HCT116 (cell line): ENCODE data around the gene ESPN. TPM values are rescaled to one million over a fixed set of nuclear protein-coding genes. Genes with fewer than 3 reads are reported as not detected.

Experiments used
- ATAC-seq: fragments of 200-7000 bp; cut with Tn5 transposase; 2 replicates; pipeline ENCODE4 v1.9.1; 2020; ENCODE audit warnings: mild to moderate bottlenecking, moderate library complexity
- BruUV-seq: library from RNA; stranded (reverse); fragments of 400-500 nt; replicated peaks from 2 replicates; lab custom pipeline; 2021; lab: Mats Ljungman, UMichigan
- CTCF ChIA-PET: fragments of 300-600 bp; sonication (Branson Sonifier 250); formaldehyde crosslinking; loops from one replicate; lab custom pipeline; 2021; ENCODE audit warnings: antibody characterized with exemption; lab: Charles Lee
- POLR2A ChIA-PET: fragments of 300-600, 350-600 bp; sonication (Branson Sonifier 250); formaldehyde crosslinking; loops from one replicate; lab custom pipeline; 2021; ENCODE audit warnings: antibody characterized with exemption; lab: Charles Lee
- RAD21 ChIA-PET, 2 experiments: fragments of 300-600 bp; sonication (Branson Sonifier 250); formaldehyde crosslinking; loops; one replicate each; lab custom pipeline; 2023; ENCODE audit warnings: low total read pairs in 2 of 2; ENCODE audit not compliant: uncharacterized antibody in 2 of 2, unreplicated experiment in 2 of 2, low non-redundant PET in 1 of 2; lab: Charles Lee
- DNase-seq: peaks from one replicate; pipeline ENCODE4 v3.0.0-alpha.2; 2010; ENCODE audit warnings: low read depth, low spot score
- H2AFZ ChIP-seq: fragments of 200-600 bp; shearing (Covaris generic), sonication (generic); 2 replicates; pipeline ENCODE4 v1.6.1; 2017; ENCODE audit warnings: low read depth, mixed run types, mixed read lengths, antibody characterized with exemption, low read length; ENCODE audit not compliant: poor library complexity, severe bottlenecking
- H3K27ac ChIP-seq: 2 replicates; pipeline ENCODE4 v1.5.1; 2012; ENCODE audit warnings: low read depth, low read length
- H3K27me3 ChIP-seq: fragments of 200-600 bp; sonication (generic); 2 replicates; pipeline ENCODE4 v1.6.1; 2016; ENCODE audit warnings: mixed run types, low read length, mixed read lengths; ENCODE audit not compliant: insufficient read depth
- H3K36me3 ChIP-seq, 2 experiments: fragments of 200-500 bp in 1 of 2; fragments of 200-600 bp in 1 of 2; sonication (Bioruptor generic) in 1 of 2; sonication (generic) in 1 of 2; 2 replicates each; pipeline versions ENCODE4 v1.5.1 to v1.6.1; 2014 to 2016; ENCODE audit warnings: low read length in 2 of 2, inconsistent platforms in 1 of 2, mixed read lengths in 1 of 2, mixed run types in 1 of 2; ENCODE audit not compliant: insufficient read depth in 2 of 2, control insufficient read depth in 1 of 2
- H3K4me1 ChIP-seq, 2 experiments: fragments of 200-600 bp in 1 of 2; sonication (generic) in 1 of 2; 2 replicates each; pipeline versions ENCODE4 v1.5.1 to v1.6.1; 2012 to 2017; ENCODE audit warnings: low read length in 2 of 2, inconsistent platforms in 1 of 2, mild to moderate bottlenecking in 1 of 2, mixed read lengths in 1 of 2, mixed run types in 1 of 2, moderate library complexity in 1 of 2; ENCODE audit not compliant: insufficient read depth in 2 of 2, control insufficient read depth in 1 of 2
- H3K4me2 ChIP-seq: fragments of 200-600 bp; sonication (generic); 2 replicates; pipeline ENCODE4 v1.6.1; 2017; ENCODE audit warnings: mixed run types, low read length, mixed read lengths
- H3K4me3 ChIP-seq, 2 experiments: fragments of 200-600 bp in 1 of 2; sonication (generic) in 1 of 2; replicated peaks in 1 of 2; 2 replicates each; pipeline ENCODE4 v1.5.1; 2011 to 2016; ENCODE audit warnings: low read length in 2 of 2, control low read depth in 1 of 2, low read depth in 1 of 2, mild to moderate bottlenecking in 1 of 2, mixed read lengths in 1 of 2, mixed run types in 1 of 2
- H3K79me2 ChIP-seq: fragments of 200-600 bp; sonication (generic); 2 replicates; pipeline ENCODE4 v1.6.1; 2017; ENCODE audit warnings: mild to moderate bottlenecking, mixed run types, low read length, moderate library complexity, mixed read lengths; ENCODE audit not compliant: insufficient read depth
- H3K9ac ChIP-seq: fragments of 200-600 bp; sonication (generic); 2 replicates; pipeline ENCODE4 v1.6.1; 2016; ENCODE audit warnings: low read length, mixed read lengths
- H3K9me2 ChIP-seq: fragments of 200-600 bp; sonication (generic), shearing (Covaris generic); 2 replicates; pipeline ENCODE4 v1.6.1; 2017; ENCODE audit warnings: mixed run types, mild to moderate bottlenecking, moderate library complexity; ENCODE audit not compliant: insufficient read depth
- H3K9me3 ChIP-seq, 2 experiments: fragments of 200-500 bp in 1 of 2; fragments of 200-600 bp in 1 of 2; sonication (Bioruptor generic) in 1 of 2; sonication (generic) in 1 of 2; 2 replicates each; pipeline ENCODE4 v1.6.1; 2014 to 2017; ENCODE audit warnings: low read length in 2 of 2, mixed read lengths in 2 of 2, inconsistent platforms in 1 of 2, low read depth in 1 of 2, mild to moderate bottlenecking in 1 of 2, mixed run types in 1 of 2, moderate library complexity in 1 of 2; ENCODE audit not compliant: control insufficient read depth in 1 of 2, insufficient read depth in 1 of 2
- H4K20me1 ChIP-seq: fragments of 200-600 bp; sonication (generic), shearing (Covaris generic); 2 replicates; pipeline ENCODE4 v1.6.1; 2017; ENCODE audit warnings: mixed run types, mild to moderate bottlenecking, moderate library complexity; ENCODE audit not compliant: insufficient read depth
- CEBPB ChIP-seq: IDR thresholded peaks from 2 replicates; pipeline ENCODE4 v1.6.1; 2012; ENCODE audit warnings: low read depth
- intact Hi-C: fragments of 100-400 bp; cut with micrococcal nuclease; formaldehyde crosslinking; loops from 2 replicates; pipeline ENCODE4 v1.10.0; 2022
- total RNA-seq: library from RNA; stranded (reverse); gene quantifications from one replicate; pipeline ENCODE4 v1.2.1, GENCODE V29; 2021; ENCODE audit not compliant: unreplicated experiment
- TF ChIP-seq, protein P1 (sequence below): IDR thresholded peaks from 2 replicates; pipeline ENCODE4 v1.6.1; 2012; ENCODE audit warnings: low read depth
- TF ChIP-seq, protein P2 (sequence below), 3 experiments: fragments of 200-600 bp in 1 of 3; sonication (generic) in 1 of 3; IDR thresholded peaks in 2 of 3; conservative IDR thresholded peaks in 1 of 3; 2 replicates each; pipeline ENCODE4 v1.5.1; 2012 to 2017; ENCODE audit warnings: low read depth in 2 of 3, low read length in 2 of 3, antibody characterized with exemption in 1 of 3, borderline replicate concordance in 1 of 3, control low read depth in 1 of 3, mild to moderate bottlenecking in 1 of 3, mixed read lengths in 1 of 3, mixed run types in 1 of 3, moderate library complexity in 1 of 3; ENCODE audit not compliant: insufficient read depth in 1 of 3

Gene ESPN
- total RNA-seq, 1 experiment from 2014 or later, result 114 TPM

DNA sequence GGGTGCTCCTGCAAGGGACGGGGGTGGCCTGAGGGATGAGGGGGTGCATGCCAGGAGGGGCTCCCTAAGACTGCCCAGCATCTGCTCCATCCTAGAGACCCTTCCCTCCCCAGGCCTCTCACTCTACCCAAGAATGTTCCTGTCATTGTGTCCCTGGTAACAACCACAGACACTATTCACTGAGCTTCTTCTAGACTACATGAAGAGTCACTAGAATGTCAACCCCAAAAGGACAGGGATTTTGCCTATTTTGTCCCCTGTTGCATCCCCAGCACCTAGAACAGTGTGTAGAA, 38.5 kb downstream of the ESPN start (continued):
- TF ChIP-seq, protein P1, sequence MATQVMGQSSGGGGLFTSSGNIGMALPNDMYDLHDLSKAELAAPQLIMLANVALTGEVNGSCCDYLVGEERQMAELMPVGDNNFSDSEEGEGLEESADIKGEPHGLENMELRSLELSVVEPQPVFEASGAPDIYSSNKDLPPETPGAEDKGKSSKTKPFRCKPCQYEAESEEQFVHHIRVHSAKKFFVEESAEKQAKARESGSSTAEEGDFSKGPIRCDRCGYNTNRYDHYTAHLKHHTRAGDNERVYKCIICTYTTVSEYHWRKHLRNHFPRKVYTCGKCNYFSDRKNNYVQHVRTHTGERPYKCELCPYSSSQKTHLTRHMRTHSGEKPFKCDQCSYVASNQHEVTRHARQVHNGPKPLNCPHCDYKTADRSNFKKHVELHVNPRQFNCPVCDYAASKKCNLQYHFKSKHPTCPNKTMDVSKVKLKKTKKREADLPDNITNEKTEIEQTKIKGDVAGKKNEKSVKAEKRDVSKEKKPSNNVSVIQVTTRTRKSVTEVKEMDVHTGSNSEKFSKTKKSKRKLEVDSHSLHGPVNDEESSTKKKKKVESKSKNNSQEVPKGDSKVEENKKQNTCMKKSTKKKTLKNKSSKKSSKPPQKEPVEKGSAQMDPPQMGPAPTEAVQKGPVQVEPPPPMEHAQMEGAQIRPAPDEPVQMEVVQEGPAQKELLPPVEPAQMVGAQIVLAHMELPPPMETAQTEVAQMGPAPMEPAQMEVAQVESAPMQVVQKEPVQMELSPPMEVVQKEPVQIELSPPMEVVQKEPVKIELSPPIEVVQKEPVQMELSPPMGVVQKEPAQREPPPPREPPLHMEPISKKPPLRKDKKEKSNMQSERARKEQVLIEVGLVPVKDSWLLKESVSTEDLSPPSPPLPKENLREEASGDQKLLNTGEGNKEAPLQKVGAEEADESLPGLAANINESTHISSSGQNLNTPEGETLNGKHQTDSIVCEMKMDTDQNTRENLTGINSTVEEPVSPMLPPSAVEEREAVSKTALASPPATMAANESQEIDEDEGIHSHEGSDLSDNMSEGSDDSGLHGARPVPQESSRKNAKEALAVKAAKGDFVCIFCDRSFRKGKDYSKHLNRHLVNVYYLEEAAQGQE, result no peak
- TF ChIP-seq, all 23 proteins: peak for 0

DNA sequence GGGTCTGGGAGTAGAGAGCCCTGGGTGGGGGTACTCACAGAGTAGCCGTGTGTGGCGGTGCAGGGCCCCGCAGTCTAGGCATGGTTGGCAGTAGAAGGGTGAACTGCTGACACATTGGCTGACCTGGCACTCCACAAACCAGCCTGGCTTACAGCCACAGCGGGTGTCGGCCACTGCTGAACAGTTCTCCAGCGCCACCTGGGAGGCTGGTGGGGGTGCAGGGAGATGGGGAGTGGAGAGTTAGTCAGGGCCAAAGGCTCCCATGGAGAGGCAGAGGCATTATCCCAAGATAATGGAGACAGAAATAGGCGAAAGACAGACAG, 39.9 kb downstream of the ESPN start:
- no peak overlapping the region for H3K9ac ChIP-seq
- H3K27ac ChIP-seq, result peak overlapping the region; percentile 2; the same call in 1 of the 2 replicates
- H3K36me3 ChIP-seq, result peaks cover 5 to 17% of the 10 kb centered on the region in 2 experiments; a peak in 1 of 4 replicates
- DNase-seq, result no peak
- peaks cover 3 to 10% of the 10 kb centered on the region in 2 experiments; a peak in 3 of 4 replicates for H3K4me1 ChIP-seq
- no peak overlapping the region for H3K4me3 ChIP-seq
- no TSS peak for BruUV-seq
- no peaks in the 10 kb centered on the region for H4K20me1 ChIP-seq
- TF ChIP-seq, protein P2, sequence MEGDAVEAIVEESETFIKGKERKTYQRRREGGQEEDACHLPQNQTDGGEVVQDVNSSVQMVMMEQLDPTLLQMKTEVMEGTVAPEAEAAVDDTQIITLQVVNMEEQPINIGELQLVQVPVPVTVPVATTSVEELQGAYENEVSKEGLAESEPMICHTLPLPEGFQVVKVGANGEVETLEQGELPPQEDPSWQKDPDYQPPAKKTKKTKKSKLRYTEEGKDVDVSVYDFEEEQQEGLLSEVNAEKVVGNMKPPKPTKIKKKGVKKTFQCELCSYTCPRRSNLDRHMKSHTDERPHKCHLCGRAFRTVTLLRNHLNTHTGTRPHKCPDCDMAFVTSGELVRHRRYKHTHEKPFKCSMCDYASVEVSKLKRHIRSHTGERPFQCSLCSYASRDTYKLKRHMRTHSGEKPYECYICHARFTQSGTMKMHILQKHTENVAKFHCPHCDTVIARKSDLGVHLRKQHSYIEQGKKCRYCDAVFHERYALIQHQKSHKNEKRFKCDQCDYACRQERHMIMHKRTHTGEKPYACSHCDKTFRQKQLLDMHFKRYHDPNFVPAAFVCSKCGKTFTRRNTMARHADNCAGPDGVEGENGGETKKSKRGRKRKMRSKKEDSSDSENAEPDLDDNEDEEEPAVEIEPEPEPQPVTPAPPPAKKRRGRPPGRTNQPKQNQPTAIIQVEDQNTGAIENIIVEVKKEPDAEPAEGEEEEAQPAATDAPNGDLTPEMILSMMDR (IDR thresholded peaks at IDR 0.05 in 2 of 3, conservative IDR thresholded peaks at IDR 0.05 in 1 of 3; ENCODE audit: borderline replicate concordance in 1 of 3, insufficient read depth in 1 of 3, low read depth in 2 of 3, low read length in 2 of 3), result peak in 1 of 3 experiments; percentile 22; a peak in 1 of 6 replicates
- TF ChIP-seq CEBPB, result no peak
- intact Hi-C loops, result no loop called here
- ChIA-PET CTCF (interaction anchor here (1.0 to 1.3 kb wide), 2 partner anchors 8 to 24 kb away, joined by 3 to 4 read pairs; no protein-coding TSS in a partner anchor), RAD21 (no interaction called here), POLR2A (no interaction called here)
- no peaks in the 10 kb centered on the region for H3K27me3 ChIP-seq
- no peak overlapping the region for H2AFZ ChIP-seq
- H3K4me2 ChIP-seq, result no peak overlapping the region
- H3K9me3 ChIP-seq, result no peaks in the 10 kb centered on the region
- H3K79me2 ChIP-seq, result no peaks in the 10 kb centered on the region
- peak; percentile 72 for ATAC-seq
- no peaks in the 10 kb centered on the region for H3K9me2 ChIP-seq
